KMS-11 (cell line): Measurements from ENCODE around the gene MYEOV.

Experiments
- H2AFZ ChIP-seq: fragments of 200-600 bp; sonication (generic); 2 replicates; pipeline ENCODE4 v1.6.1; 2016; ENCODE audit warnings: antibody characterized with exemption, mixed run types, low read depth
- H3K27ac ChIP-seq: fragments of 200-600 bp; sonication (generic); 2 replicates; pipeline ENCODE4 v1.6.1; 2016; ENCODE audit warnings: mild to moderate bottlenecking, mixed run types
- H3K27me3 ChIP-seq: fragments of 200-600 bp; sonication (generic); 2 replicates; pipeline ENCODE4 v1.6.1; 2017; ENCODE audit warnings: mild to moderate bottlenecking, low read depth, mixed run types, moderate library complexity; ENCODE audit not compliant: insufficient read depth
- H3K36me3 ChIP-seq: fragments of 200-600 bp; sonication (generic); 2 replicates; pipeline ENCODE4 v1.6.1; 2017; ENCODE audit warnings: mild to moderate bottlenecking, mixed run types; ENCODE audit not compliant: insufficient read depth
- H3K4me1 ChIP-seq: fragments of 200-600 bp; sonication (generic); 2 replicates; pipeline ENCODE4 v1.6.1; 2016; ENCODE audit warnings: mild to moderate bottlenecking, low read depth, mixed run types; ENCODE audit not compliant: poor library complexity, severe bottlenecking
- H3K4me2 ChIP-seq: fragments of 200-600 bp; sonication (generic); 2 replicates; pipeline ENCODE4 v1.7.0; 2016; ENCODE audit warnings: mild to moderate bottlenecking, mixed run types
- H3K4me3 ChIP-seq: fragments of 200-600 bp; sonication (generic); IDR thresholded peaks from 2 replicates; pipeline ENCODE4 v1.6.1; 2017; ENCODE audit warnings: low read depth, low read length, mixed read lengths; ENCODE audit not compliant: insufficient read depth
- H3K79me2 ChIP-seq: fragments of 200-600 bp; sonication (generic); 2 replicates; pipeline ENCODE4 v1.6.1; 2016; ENCODE audit warnings: low read depth, mixed run types; ENCODE audit not compliant: insufficient read depth
- H3K9ac ChIP-seq: fragments of 200-600 bp; sonication (generic); 2 replicates; pipeline ENCODE4 v1.6.1; 2016; ENCODE audit warnings: mild to moderate bottlenecking, mixed run types
- H4K20me1 ChIP-seq: fragments of 200-600 bp; sonication (generic); 2 replicates; pipeline ENCODE4 v1.6.1; 2016; ENCODE audit warnings: mild to moderate bottlenecking, mixed run types; ENCODE audit not compliant: insufficient read depth
- TF ChIP-seq, protein P1 (sequence below): fragments of 200-600 bp; sonication (generic); conservative IDR thresholded peaks from 2 replicates; pipeline ENCODE4 v1.6.1; 2017; ENCODE audit warnings: low read depth, mild to moderate bottlenecking, antibody characterized with exemption, low read length, moderate library complexity, mixed read lengths

The MYEOV gene

DNA sequence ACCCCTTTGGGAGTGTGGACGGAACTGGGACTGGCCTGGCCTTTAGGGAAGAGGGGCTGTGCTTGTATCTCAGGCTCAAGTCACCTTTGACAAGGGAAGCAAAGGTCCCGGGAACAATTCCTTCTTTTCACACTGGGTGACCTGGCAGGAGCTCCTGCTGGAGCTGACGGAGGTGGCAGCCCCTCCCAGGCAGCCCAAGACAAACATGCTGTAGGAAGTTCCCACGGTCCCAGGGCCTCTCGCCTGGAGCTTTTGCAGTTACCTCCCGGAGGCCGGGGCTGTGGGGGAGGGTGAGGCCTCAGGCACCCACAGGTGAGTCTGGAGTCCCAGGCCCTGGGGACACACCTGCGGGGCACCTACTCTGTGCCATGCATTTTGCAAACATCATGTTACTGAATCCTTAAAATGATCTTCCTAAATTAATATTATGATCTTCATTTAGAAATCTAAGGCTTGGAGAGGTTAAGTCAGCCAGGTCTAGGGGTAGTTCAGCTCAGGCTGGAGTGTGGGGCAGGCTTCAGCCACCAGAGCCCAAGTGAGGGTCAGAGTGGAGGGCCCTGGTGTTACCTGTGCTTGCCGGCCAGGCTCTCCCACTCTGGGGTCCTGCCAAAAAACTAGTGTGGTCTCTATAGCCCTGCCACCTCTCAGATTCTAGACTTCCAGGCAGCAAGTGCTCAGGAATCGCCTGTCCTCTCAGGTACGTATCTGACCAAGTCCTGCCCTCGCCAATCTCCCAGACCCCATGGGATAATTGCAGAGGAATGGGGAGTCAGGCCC, 15.7 kb upstream of the MYEOV start:
- Histone ChIP-seq H3K36me3 (no peaks in the 10 kb centered on the region), H2AFZ (no peak overlapping the region), H3K27ac (no peak overlapping the region), H3K4me1 (no peaks in the 10 kb centered on the region), H3K27me3 (no peaks in the 10 kb centered on the region; the same call in 1 of the 2 replicates), H4K20me1 (no peaks in the 10 kb centered on the region), H3K4me3 (no peak overlapping the region), H3K4me2 (no peak overlapping the region), H3K79me2 (no peaks in the 10 kb centered on the region), H3K9ac (no peak overlapping the region)
- TF ChIP-seq, protein P1, sequence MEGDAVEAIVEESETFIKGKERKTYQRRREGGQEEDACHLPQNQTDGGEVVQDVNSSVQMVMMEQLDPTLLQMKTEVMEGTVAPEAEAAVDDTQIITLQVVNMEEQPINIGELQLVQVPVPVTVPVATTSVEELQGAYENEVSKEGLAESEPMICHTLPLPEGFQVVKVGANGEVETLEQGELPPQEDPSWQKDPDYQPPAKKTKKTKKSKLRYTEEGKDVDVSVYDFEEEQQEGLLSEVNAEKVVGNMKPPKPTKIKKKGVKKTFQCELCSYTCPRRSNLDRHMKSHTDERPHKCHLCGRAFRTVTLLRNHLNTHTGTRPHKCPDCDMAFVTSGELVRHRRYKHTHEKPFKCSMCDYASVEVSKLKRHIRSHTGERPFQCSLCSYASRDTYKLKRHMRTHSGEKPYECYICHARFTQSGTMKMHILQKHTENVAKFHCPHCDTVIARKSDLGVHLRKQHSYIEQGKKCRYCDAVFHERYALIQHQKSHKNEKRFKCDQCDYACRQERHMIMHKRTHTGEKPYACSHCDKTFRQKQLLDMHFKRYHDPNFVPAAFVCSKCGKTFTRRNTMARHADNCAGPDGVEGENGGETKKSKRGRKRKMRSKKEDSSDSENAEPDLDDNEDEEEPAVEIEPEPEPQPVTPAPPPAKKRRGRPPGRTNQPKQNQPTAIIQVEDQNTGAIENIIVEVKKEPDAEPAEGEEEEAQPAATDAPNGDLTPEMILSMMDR, result no peak

DNA sequence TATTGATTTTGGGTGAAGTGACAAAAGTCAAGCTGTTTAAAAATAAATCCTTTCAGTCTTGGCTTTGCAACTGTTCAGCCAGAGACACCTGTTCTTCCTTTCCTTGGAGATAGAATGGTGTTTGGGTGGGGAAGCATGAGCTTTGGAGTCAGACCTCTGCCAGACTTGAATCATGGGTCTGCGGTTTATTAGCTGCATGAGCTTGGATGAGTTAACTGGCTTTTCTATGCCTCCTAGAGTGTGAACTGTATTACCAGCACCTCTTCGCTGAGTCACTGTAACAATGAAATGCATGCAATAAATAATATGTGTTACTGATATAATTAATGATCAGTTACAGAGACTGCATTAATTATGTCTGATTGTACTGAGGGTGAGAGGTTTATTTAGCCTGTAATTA, 13.5 kb upstream of the MYEOV start:
- Histone ChIP-seq H3K79me2 (no peaks in the 10 kb centered on the region), H3K4me2 (no peak overlapping the region), H2AFZ (no peak overlapping the region), H3K4me3 (no peak overlapping the region), H3K4me1 (no peaks in the 10 kb centered on the region), H4K20me1 (no peaks in the 10 kb centered on the region), H3K27ac (no peak overlapping the region), H3K9ac (no peak overlapping the region), H3K27me3 (no peaks in the 10 kb centered on the region; the same call in 1 of the 2 replicates), H3K36me3 (no peaks in the 10 kb centered on the region)
- TF ChIP-seq, protein P1, result no peak

DNA sequence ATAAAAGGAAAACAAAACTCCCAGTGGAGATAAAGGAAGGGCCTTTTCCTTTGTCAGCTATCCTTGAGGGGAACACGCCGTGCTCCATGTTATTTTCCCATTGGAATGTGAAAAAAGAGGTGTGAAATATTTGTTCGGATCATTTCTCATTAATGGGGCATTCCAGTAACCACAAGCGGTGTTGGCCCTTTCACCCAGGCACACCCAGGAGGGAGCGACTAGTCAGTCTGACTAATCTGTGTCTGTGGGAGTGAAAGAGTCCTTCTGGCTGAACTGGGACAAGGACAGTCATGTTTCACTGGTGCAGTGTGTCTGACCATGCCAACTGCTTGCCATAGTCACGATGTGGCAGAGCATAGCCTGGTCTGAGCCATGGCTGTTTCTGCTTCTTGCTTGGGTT, 13.0 kb upstream of the MYEOV start:
- H3K27ac ChIP-seq, result no peak overlapping the region
- no peaks in the 10 kb centered on the region for H3K4me1 ChIP-seq
- H3K9ac ChIP-seq, result no peak overlapping the region
- TF ChIP-seq, protein P1, result no peak
- H4K20me1 ChIP-seq, result no peaks in the 10 kb centered on the region
- H3K27me3 ChIP-seq, result no peaks in the 10 kb centered on the region; the same call in 1 of the 2 replicates
- H3K79me2 ChIP-seq, result no peaks in the 10 kb centered on the region
- H3K4me2 ChIP-seq, result no peak overlapping the region
- H2AFZ ChIP-seq, result no peak overlapping the region
- H3K4me3 ChIP-seq, result no peak overlapping the region
- no peaks in the 10 kb centered on the region for H3K36me3 ChIP-seq

DNA sequence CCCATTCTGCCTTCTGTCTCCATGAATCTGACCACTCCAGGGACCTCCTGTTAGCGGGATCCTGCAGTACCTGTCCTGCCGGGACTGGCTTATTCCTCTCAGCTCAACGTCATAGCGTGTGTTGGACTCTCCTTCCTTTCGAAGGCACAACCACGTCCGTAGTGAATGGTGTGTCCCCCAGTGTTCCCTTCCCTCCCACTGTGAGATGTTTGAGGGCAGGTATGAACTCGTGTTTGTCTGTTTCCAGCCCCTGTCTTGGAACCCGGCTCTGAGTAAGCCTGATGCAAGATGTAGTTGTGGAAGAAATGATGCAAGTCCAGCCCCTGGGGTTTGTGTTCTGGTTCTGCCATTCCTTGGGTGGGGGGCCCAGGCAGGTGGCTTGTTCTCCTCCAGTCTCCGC, 10.5 kb upstream of the MYEOV start:
- TF ChIP-seq, protein P1, result no peak
- H3K27me3 ChIP-seq, result peaks cover 14% of the 10 kb centered on the region; the same call in 1 of the 2 replicates
- H3K4me2 ChIP-seq, result no peak overlapping the region
- no peak overlapping the region for H3K27ac ChIP-seq
- H2AFZ ChIP-seq, result no peak overlapping the region
- no peak overlapping the region for H3K4me3 ChIP-seq
- H3K4me1 ChIP-seq, result no peaks in the 10 kb centered on the region
- H4K20me1 ChIP-seq, result no peaks in the 10 kb centered on the region
- no peaks in the 10 kb centered on the region for H3K36me3 ChIP-seq
- no peaks in the 10 kb centered on the region for H3K79me2 ChIP-seq
- H3K9ac ChIP-seq, result no peak overlapping the region
